SK-N-SH (cell line): ENCODE results near the gene FTSJ1.

Source experiments
- EZH2phosphoT487 ChIP-seq: fragments of 200-600 bp; sonication (generic); IDR thresholded peaks from 2 replicates; pipeline ENCODE4 v1.6.1; 2017; ENCODE audit warnings: low read depth, mixed run types, mild to moderate bottlenecking, antibody characterized with exemption, moderate library complexity, borderline replicate concordance
- TF ChIP-seq, protein P1 (sequence below): IDR thresholded peaks from 2 replicates; pipeline ENCODE4 v1.4.0; 2012; ENCODE audit warnings: low read depth

GRCh38 chrX:48460606-48461005 lies 15.4 kb upstream of the FTSJ1 start:
- TF ChIP-seq, protein P1, sequence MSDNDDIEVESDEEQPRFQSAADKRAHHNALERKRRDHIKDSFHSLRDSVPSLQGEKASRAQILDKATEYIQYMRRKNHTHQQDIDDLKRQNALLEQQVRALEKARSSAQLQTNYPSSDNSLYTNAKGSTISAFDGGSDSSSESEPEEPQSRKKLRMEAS, result no peak
- no peak for TF ChIP-seq EZH2phosphoT487
